Right cardiac atrium (tissue), 5 donors: ENCODE data around the gene NTNG2. TPM values are rescaled to one million over a fixed set of nuclear protein-coding genes. Genes with fewer than 3 reads are reported as not detected.

Experiments used
- polyA plus RNA-seq: library from polyadenylated mRNA; stranded (reverse); fragments of 200-250 nt; gene quantifications from one replicate; pipeline ENCODE4 v1.2.3, GENCODE V29; 2013
- total RNA-seq, 4 donors: library from RNA; stranded (reverse); fragmentation: NEBNext Ultra II Directional; extraction: Animal tissue kit (Norgen Biotek cat#: 25700); gene quantifications; one replicate each; pipeline ENCODE4 v1.2.1, GENCODE V29; 2021
- donor health status: healthy with polysubstance abuse.
- donor health status: DM: no; HTN: yes; CAD: no.
- donor health status: DM: no; HTN: no; CAD: no.
- donor health status: DM: no; HTN: yes; CAD: no; lungs with severe emphysema.
- donor health status: DM: yes; HTN: yes; CAD: no.

Gene NTNG2
- total and polyA plus RNA-seq, 5 donors: 8.6 to 27.4 (median 14.6) TPM

Other genes with a start within 250 kb of the NTNG2 start
- gene MED27, start 82.2 kb upstream of the NTNG2 start, total RNA-seq: 10 to 100 TPM; 19.9 to 22.2 (median 20.6) TPM
- gene MED27, start 82.2 kb upstream of the NTNG2 start, polyA plus RNA-seq: 22.7 TPM
- gene SETX, start 192.9 kb downstream of the NTNG2 start, total RNA-seq: 10 to 100 TPM; 27.3 to 33.1 (median 31.0) TPM
- 15.1 TPM for gene SETX, start 192.9 kb downstream of the NTNG2 start, polyA plus RNA-seq
- 10 to 100 TPM; 13.4 to 21.1 (median 19.0) TPM for gene TTF1, start 244.8 kb downstream of the NTNG2 start, total RNA-seq
- gene TTF1, start 244.8 kb downstream of the NTNG2 start, polyA plus RNA-seq: 24.7 TPM
- 1 to 10 TPM; 2.3 to 6.5 (median 4.5) TPM for gene CFAP77, start 248.2 kb downstream of the NTNG2 start, total RNA-seq
- gene CFAP77, start 248.2 kb downstream of the NTNG2 start, polyA plus RNA-seq: 4.3 TPM